Tibial nerve (tissue), 4 donors: Measurements from ENCODE around the gene ATP6V0B. TPM values are rescaled to one million over a fixed set of nuclear protein-coding genes. Genes with fewer than 3 reads are reported as not detected.

Experiments
- DNase-seq, 2 donors: peaks; one replicate each; pipeline ENCODE4 v3.0.0-alpha.2; 2019; ENCODE audit warnings: low spot score in 2 of 2
- H3K27ac ChIP-seq, 4 donors: fragments of 200-600 bp; sonication (generic) in 3 of 4; one replicate each; pipeline ENCODE4 v1.5.1; 2017 to 2019; ENCODE audit warnings: mild to moderate bottlenecking in 1 of 4
- H3K27me3 ChIP-seq, 2 donors: fragments of 200-600 bp; sonication (generic) in 1 of 2; one replicate each; pipeline versions ENCODE4 v1.5.1 to v1.6.0; 2017 to 2019
- H3K36me3 ChIP-seq, 3 donors: fragments of 200-600 bp; sonication (generic); one replicate each; pipeline ENCODE4 v1.5.1; 2018 to 2019
- H3K4me1 ChIP-seq, 4 donors: fragments of 200-600 bp; sonication (generic) in 3 of 4; one replicate each; pipeline ENCODE4 v1.5.1; 2017 to 2019
- H3K4me3 ChIP-seq, 4 donors: fragments of 200-600 bp; sonication (generic) in 3 of 4; one replicate each; pipeline ENCODE4 v1.5.1; 2017 to 2019; ENCODE audit warnings: mild to moderate bottlenecking in 1 of 4, moderate library complexity in 1 of 4
- H3K9me3 ChIP-seq, 4 donors: fragments of 200-600 bp; sonication (generic) in 3 of 4; one replicate each; pipeline ENCODE4 v1.5.1; 2017 to 2019
- CTCF ChIP-seq, 5 experiments: fragments of 200-600 bp in 3 of 5; fragments of 450-650 bp in 2 of 5; sonication (generic) in 3 of 5; IDR thresholded peaks; one replicate each; pipeline ENCODE4 v1.5.1; 2016 to 2019; ENCODE audit warnings: antibody characterized with exemption in 5 of 5, mild to moderate bottlenecking in 3 of 5, moderate library complexity in 2 of 5
- EP300 ChIP-seq, 2 donors: sonication (generic); formaldehyde crosslinking; IDR thresholded peaks; one replicate each; pipeline ENCODE4 v1.6.1; 2017; ENCODE audit warnings: antibody characterized with exemption in 2 of 2, mild to moderate bottlenecking in 1 of 2
- POLR2A ChIP-seq, 2 donors: fragments of 450-650 bp; IDR thresholded peaks; one replicate each; pipeline ENCODE4 v1.6.1; 2017; ENCODE audit warnings: antibody characterized with exemption in 2 of 2, mild to moderate bottlenecking in 2 of 2, moderate library complexity in 2 of 2
- WGBS, 2 donors: methylation state at CpG; one replicate each; pipeline ENCODE4 v1.1.5; 2018; 5-methylcytosine and 5-hydroxymethylcytosine counted together
- total RNA-seq, 4 donors: library from RNA; depleted of rRNA; stranded (reverse); fragments of >200 nt; gene quantifications; one replicate each; pipeline ENCODE4 v1.1.0, GENCODE V29; 2016

ATP6V0B gene
- total RNA-seq, 4 donors from 2014 or later, result 101 to 132 (median 113) TPM

- H3K9me3 ChIP-seq, result no peaks in the 10 kb centered on the region
- H3K4me1 ChIP-seq, result peaks cover 0 to 43% (median 24%) of the 10 kb centered on the region in 4 donors
- peak within 1 kb of the TSS; percentile 44 to 79 (median 62) for H3K4me3 ChIP-seq
- DNase-seq, result peak; percentile 88 to 91
- TF ChIP-seq POLR2A (IDR thresholded peaks at IDR 0.05) (peak in 1 of 2 donors; percentile 53), EP300 (IDR thresholded peaks at IDR 0.05) (peak; percentile 54 to 91), CTCF (IDR thresholded peaks at IDR 0.05) (peak; percentile 64 to 92 (median 87))
- H3K27ac ChIP-seq, result peak within 1 kb of the TSS; percentile 75 to 97 (median 94)
- H3K27me3 ChIP-seq, result no peaks in the 10 kb centered on the region
- peaks cover 0 to 22% (median 5%) of the 10 kb centered on the region in 3 donors for H3K36me3 ChIP-seq
- WGBS, 2 donors, result 0% methylated on average over 40 to 41 of the region's 74 CpGs
These were observed 28.3 kb upstream of the ATP6V0B start, which contains the start of gene IPO13 for GRCh38 chr1:43946236-43947060. IPO13 (plus strand) TSS chr1:43946950; CDS start chr1:43947601, 651 bp downstream.

GRCh38 chr1:43947061-43947873, 27.5 kb upstream of the ATP6V0B start:
- Histone ChIP-seq H3K4me3 (peak overlapping the region; percentile 44 to 79 (median 62)), H3K9me3 (no peaks in the 10 kb centered on the region), H3K4me1 (peaks cover 0 to 43% (median 24%) of the 10 kb centered on the region in 4 donors), H3K27ac (peak overlapping the region; percentile 75 to 97 (median 94)), H3K36me3 (peaks cover 0 to 22% (median 5%) of the 10 kb centered on the region in 3 donors), H3K27me3 (no peaks in the 10 kb centered on the region)
- 5 to 6% methylated on average over 21 to 27 of the region's 27 CpGs for WGBS, 2 donors
- peak in 1 of 2 donors; percentile 21 for DNase-seq
- no peak for TF ChIP-seq POLR2A (IDR thresholded peaks at IDR 0.05)

GRCh38 chr1:43947874-43948437, 26.8 kb upstream of the ATP6V0B start:
- Histone ChIP-seq H3K4me3 (peak overlapping the region; percentile 44 to 79 (median 62)), H3K27ac (peak overlapping the region in 3 of 4 donors; percentile 75 to 97 (median 94)), H3K4me1 (peaks cover 0 to 46% (median 24%) of the 10 kb centered on the region in 4 donors), H3K36me3 (peaks cover 0 to 22% (median 5%) of the 10 kb centered on the region in 3 donors), H3K9me3 (no peaks in the 10 kb centered on the region), H3K27me3 (no peaks in the 10 kb centered on the region)
- TF ChIP-seq CTCF (IDR thresholded peaks at IDR 0.05), result no peak
- no peak for TF ChIP-seq POLR2A (IDR thresholded peaks at IDR 0.05)
- no peak for TF ChIP-seq EP300 (IDR thresholded peaks at IDR 0.05)
- WGBS, 2 donors, result 17 to 21% methylated on average over 3 of the region's 3 CpGs
- no peak for DNase-seq

- Histone ChIP-seq H3K9me3 (no peaks in the 10 kb centered on the region), H3K4me1 (peaks cover 0 to 55% (median 24%) of the 10 kb centered on the region in 4 donors), H3K36me3 (peaks cover 0 to 22% (median 5%) of the 10 kb centered on the region in 3 donors), H3K4me3 (no peak overlapping the region), H3K27me3 (no peaks in the 10 kb centered on the region), H3K27ac (no peak overlapping the region)
- DNase-seq, result no peak
- no peak for TF ChIP-seq CTCF (IDR thresholded peaks at IDR 0.05)
- TF ChIP-seq POLR2A (IDR thresholded peaks at IDR 0.05), result no peak
- no peak for TF ChIP-seq EP300 (IDR thresholded peaks at IDR 0.05)
- WGBS, 2 donors, result 85 to 88% methylated on average over 9 to 13 of the region's 13 CpGs
These were observed 25.1 kb upstream of the ATP6V0B start for GRCh38 chr1:43949678-43950077.
